Osteocyte (in vitro differentiated cells): Measurements from ENCODE around the gene SPATA33. TPM values are rescaled to one million over a fixed set of nuclear protein-coding genes. Genes with fewer than 3 reads are reported as not detected.

Experiments used
- DNase-seq: peaks from one replicate; pipeline ENCODE4 v3.0.0; 2021; ENCODE audit warnings: mixed read lengths; ENCODE audit not compliant: unreplicated experiment; ENCODE audit errors: extremely low spot score
- H3K27ac Mint-ChIP-seq: one replicate; pipeline ENCODE4 v1.8.0; 2021; ENCODE audit warnings: mild to moderate bottlenecking, mixed read lengths; ENCODE audit not compliant: unreplicated experiment
- H3K27me3 Mint-ChIP-seq: one replicate; pipeline ENCODE4 v1.8.0; 2021; ENCODE audit warnings: mixed read lengths; ENCODE audit not compliant: unreplicated experiment
- H3K36me3 Mint-ChIP-seq: one replicate; pipeline ENCODE4 v1.8.0; 2021; ENCODE audit warnings: mixed read lengths; ENCODE audit not compliant: unreplicated experiment
- H3K4me1 Mint-ChIP-seq: one replicate; pipeline ENCODE4 v1.8.0; 2021; ENCODE audit warnings: mixed read lengths; ENCODE audit not compliant: unreplicated experiment
- H3K4me3 Mint-ChIP-seq: one replicate; pipeline ENCODE4 v1.8.0; 2021; ENCODE audit warnings: mild to moderate bottlenecking, moderate library complexity, mixed read lengths; ENCODE audit not compliant: unreplicated experiment
- H3K9me3 Mint-ChIP-seq: one replicate; pipeline ENCODE4 v1.8.0; 2021; ENCODE audit warnings: mixed read lengths; ENCODE audit not compliant: unreplicated experiment
- CTCF ChIP-seq: fragments of 200-600 bp; sonication (generic); IDR thresholded peaks from 2 replicates; pipeline ENCODE4 v1.5.0; 2021; ENCODE audit warnings: antibody characterized with exemption, mild to moderate bottlenecking, moderate library complexity
- total RNA-seq: library from RNA; stranded (reverse); gene quantifications from 2 replicates; pipeline ENCODE4 v1.2.1, GENCODE V29; 2021

Gene SPATA33
- total RNA-seq, 1 donor from 2014 or later = 18.3 TPM

- H3K4me1 Mint-ChIP-seq = no peaks in the 10 kb centered on the region
- DNase-seq = no peak
- H3K9me3 Mint-ChIP-seq = no peaks in the 10 kb centered on the region
- no peaks in the 10 kb centered on the region for H3K27me3 Mint-ChIP-seq
- no peak overlapping the region for H3K27ac Mint-ChIP-seq
- no peak for TF ChIP-seq CTCF
- peaks cover 3% of the 10 kb centered on the region for H3K36me3 Mint-ChIP-seq
- H3K4me3 Mint-ChIP-seq = no peak overlapping the region
Observed at GRCh38 chr16:89711601-89712273, 54.1 kb downstream of the SPATA33 start.

- Mint-ChIP-seq H3K4me1 (no peaks in the 10 kb centered on the region), H3K9me3 (no peaks in the 10 kb centered on the region), H3K4me3 (no peak overlapping the region), H3K36me3 (peaks cover 3% of the 10 kb centered on the region), H3K27ac (no peak overlapping the region), H3K27me3 (no peaks in the 10 kb centered on the region)
- no peak for TF ChIP-seq CTCF
- no peak for DNase-seq
Observed at GRCh38 chr16:89712274-89712781, 54.7 kb downstream of the SPATA33 start.

- peaks cover 3% of the 10 kb centered on the region for H3K36me3 Mint-ChIP-seq
Observed at GRCh38 chr16:89716493-89716892, 58.9 kb downstream of the SPATA33 start.

GRCh38 chr16:89716916-89717687 is 59.5 kb downstream of the SPATA33 start:
- TF ChIP-seq CTCF = no peak
- Mint-ChIP-seq H3K27me3 (no peaks in the 10 kb centered on the region), H3K36me3 (peaks cover 3% of the 10 kb centered on the region), H3K27ac (no peak overlapping the region), H3K4me3 (no peak overlapping the region), H3K4me1 (peaks cover 11% of the 10 kb centered on the region), H3K9me3 (no peaks in the 10 kb centered on the region)
- no peak for DNase-seq

More at GRCh38 chr16:89716493-89716892, 58.9 kb downstream of the SPATA33 start:
- H3K4me1 Mint-ChIP-seq = peaks cover 11% of the 10 kb centered on the region
- no peaks in the 10 kb centered on the region for H3K27me3 Mint-ChIP-seq
- DNase-seq = no peak
- no peak overlapping the region for H3K27ac Mint-ChIP-seq
- H3K9me3 Mint-ChIP-seq = no peaks in the 10 kb centered on the region
- no peak for TF ChIP-seq CTCF
- no peak overlapping the region for H3K4me3 Mint-ChIP-seq
